HG03520 (cell line): ENCODE data around the gene GRWD1.

Experiments
- ATAC-seq: cut with Tn5 transposase; IDR thresholded peaks from one replicate; pipeline ENCODE4 v1.9.1; 2021; ENCODE audit warnings: mild to moderate bottlenecking, moderate library complexity; ENCODE audit not compliant: unreplicated experiment

GRWD1 gene

DNA sequence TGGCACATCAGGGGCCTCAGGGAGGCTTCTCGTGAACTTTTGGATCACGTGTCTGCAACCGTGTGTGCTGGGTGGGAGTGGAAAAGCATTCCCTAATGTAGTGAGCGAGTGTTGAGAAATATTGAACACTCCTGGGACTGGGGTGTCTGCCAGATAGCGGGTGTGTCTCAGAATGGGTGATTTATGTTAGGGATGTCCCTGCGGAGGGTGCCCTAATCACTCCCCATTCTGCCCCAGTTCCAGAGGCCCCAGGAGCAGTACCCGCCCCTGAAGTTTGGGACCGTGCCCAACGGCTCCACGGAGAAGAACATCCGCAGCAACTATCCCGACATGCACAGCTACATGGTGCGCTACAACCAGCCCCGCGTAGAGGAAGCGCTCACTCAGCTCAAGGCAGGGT, 24.2 kb upstream of the GRWD1 start:
- ATAC-seq, result no peak

DNA sequence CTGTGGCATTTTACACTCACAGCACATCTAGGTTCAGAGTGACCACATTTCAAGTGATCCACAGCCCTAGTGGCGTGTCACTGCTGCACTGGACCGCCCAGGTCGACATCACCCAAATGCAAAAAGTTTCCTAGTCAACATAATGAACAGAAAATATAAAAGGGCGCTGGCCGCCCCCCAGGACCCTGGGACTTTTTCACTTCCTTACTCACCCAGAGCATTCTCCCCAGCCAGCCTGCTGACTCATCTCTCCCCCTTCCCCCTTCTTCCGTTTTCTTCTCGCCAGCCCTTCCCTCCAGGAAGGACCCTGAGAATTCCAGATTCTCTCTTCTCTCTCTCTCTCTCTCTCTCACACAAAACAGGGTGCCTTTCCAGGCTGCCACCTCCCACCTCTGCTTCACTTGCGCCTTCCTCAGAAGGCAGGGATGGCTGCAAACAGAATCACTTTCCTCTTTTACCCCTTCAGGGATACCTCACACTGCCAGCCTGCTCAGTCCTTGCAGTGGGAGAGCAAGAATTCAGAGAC, 21.0 kb upstream of the GRWD1 start:
- no peak for ATAC-seq

DNA sequence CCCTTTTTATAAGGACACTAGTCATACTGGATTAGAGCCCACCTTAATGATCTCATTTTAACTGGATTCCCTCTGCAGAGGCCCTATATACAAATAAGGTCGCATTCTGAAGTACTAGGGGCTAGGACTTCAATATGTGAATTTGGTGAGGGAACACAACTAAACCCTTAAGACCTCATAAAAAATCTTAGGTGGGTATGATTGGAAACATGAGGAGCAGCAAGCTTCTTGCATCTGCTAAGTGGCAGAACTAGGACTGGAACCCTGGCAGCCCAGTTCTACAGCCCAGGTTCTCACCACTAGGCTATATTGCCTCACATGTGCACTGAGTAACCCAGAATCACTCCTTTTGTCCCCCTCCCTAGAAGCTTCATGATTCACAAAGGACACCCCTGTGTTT, 17.1 kb upstream of the GRWD1 start:
- ATAC-seq, result no peak

DNA sequence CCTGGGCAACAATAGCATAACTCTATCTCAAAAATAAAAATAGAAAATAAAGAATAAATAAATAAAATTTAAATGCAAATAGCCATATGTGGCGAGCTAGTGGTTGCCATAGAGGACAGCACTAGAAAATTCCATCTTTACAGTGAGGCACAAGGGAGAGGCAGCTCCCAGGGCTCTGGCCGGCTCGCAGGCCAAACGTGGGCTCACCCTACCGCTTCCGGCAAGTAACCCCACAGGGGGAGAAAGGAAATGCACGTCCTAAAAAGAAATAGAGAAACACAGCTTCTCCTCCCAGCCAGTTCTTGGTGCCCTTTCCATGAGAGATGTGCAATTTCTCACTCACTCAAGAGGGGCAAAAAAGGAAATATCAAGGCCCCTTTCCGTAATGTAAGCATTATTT, 12.4 kb upstream of the GRWD1 start:
- no peak for ATAC-seq

DNA sequence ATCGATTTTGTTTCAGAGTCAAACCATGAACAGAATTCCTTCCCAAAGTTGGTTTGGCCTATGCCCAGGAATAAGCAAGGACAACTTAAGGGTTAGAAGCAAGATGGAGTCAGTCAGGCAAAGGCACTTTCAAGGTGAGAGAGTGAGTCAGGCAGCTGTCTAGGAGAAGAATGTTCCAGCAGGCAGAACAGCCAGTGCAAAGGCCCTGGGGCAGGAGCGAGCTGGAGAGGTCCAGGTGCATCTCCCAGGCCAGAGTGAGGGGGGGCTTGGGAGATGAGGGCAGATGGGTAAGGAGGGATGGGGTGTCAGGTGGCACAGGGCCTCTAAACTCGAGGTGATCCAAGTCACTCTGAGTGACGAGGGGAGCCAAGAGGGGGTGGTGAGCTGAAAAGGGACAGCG, 9.2 kb upstream of the GRWD1 start:
- ATAC-seq, result no peak

DNA sequence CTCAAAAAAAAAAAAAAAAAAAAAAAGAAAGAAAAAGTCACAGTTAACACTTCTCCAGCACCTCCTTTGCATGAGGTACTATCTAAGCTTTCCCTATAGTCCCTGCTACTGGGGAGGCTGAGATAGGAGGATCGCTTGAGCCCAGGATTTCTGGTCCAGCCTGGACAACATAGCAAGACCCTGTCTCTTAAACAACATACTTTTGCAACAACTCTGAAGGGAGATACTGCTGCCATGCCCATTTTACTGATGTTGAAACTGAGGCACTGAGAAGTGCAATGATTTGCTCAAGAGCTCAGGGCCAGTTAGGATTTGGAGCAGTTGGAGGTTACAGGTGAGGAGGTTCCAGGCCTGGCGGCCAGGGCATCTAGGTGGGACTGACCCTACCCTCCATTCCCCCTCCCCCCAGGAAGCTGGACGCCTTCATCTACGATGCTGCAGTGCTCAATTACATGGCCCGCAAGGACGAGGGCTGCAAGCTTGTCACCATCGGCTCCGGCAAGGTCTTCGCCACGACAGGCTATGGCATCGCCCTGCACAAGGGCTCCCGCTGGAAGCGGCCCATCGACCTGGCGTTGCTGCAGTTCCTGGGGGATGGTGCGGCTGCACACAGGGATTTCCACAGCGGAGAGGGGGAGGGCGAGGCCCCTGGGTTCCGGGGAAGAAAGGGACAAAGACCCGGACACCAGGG, 4.3 kb upstream of the GRWD1 start:
- ATAC-seq, result no peak

DNA sequence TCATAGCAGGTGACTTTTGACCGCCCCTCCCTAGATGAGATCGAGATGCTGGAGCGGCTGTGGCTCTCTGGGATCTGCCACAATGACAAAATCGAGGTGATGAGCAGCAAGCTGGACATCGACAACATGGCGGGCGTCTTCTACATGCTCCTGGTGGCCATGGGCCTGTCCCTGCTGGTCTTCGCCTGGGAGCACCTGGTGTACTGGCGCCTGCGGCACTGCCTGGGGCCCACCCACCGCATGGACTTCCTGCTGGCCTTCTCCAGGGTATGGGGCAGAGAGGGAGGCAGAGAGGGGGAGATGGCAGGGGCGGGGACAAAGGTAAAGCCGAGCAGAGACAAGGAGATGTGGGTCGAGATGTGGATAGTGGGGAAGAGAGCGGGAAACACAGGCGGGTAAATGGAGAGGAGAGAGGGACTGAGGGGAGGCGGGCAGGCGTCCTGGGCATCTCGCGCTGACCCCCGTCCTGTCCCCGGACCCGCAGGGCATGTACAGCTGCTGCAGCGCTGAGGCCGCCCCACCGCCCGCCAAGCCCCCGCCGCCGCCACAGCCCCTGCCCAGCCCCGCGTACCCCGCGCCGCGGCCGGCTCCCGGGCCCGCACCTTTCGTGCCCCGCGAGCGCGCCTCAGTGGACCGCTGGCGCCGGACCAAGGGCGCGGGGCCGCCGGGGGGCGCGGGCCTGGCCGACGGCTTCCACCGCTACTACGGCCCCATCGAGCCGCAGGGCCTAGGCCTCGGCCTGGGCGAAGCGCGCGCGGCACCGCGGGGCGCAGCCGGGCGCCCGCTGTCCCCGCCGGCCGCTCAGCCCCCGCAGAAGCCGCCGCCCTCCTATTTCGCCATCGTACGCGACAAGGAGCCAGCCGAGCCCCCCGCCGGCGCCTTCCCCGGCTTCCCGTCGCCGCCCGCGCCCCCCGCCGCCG, 3.4 kb upstream of the GRWD1 start:
- ATAC-seq, result no peak

DNA sequence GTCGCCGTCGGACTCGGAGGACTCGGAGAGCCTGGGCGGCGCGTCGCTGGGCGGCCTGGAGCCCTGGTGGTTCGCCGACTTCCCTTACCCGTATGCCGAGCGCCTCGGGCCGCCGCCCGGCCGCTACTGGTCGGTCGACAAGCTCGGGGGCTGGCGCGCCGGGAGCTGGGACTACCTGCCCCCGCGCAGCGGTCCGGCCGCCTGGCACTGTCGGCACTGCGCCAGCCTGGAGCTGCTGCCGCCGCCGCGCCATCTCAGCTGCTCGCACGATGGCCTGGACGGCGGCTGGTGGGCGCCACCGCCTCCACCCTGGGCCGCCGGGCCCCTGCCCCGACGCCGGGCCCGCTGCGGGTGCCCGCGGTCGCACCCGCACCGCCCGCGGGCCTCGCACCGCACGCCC, 2.5 kb upstream of the GRWD1 start:
- ATAC-seq, result no peak

DNA sequence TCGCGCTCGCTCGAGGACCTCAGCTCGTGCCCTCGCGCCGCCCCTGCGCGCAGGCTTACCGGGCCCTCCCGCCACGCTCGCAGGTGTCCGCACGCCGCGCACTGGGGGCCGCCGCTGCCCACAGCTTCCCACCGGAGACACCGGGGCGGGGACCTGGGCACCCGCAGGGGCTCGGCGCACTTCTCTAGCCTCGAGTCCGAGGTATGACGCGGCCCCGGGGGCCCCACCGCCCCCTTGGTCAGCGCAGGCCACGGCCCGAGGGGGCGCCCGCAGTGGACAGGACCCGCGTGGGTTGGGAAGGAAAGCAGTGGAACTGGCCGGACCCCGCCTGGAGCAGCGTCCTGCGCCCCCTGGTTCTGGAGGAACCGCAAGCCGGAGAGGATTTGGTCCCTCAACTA, 2.1 kb upstream of the GRWD1 start:
- ATAC-seq, result no peak

DNA sequence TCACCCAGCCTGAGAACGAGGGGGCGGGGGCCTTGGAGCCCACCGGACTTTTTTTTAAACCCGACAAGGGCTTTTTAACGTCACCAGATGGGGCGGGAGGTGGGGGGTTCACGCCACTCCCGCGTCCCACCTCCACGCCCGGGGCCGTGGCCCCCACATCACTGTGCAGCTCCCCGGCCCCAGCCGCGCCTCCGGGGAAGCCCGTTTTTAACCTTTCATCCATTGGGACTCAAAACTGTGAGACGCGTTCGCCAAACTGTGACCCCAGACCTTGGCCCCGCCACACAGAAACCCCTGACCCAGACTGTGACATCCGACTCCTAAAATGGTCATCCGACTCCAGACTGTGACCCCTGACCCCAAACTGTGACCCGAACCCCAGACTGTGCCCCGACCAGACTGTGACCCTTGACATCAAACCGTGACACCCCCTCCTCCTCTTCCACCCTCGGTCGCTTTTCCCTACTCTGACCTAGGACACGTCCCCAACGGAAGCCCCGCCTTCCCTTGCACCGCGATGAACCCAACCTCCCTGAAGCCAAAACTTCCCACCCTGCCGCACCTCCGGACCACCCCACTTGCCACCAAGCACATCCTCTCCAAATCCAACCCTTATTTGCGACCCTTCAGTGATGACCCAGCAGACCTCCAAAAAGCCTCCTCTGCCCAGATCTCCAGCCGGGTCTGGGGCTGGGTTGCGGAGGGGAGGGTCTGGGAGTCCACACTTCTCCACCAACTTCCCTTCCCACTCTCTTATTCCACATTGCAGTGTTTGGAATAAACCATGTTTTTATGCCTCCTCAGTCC, 1.5 kb upstream of the GRWD1 start:
- ATAC-seq, result no peak

DNA sequence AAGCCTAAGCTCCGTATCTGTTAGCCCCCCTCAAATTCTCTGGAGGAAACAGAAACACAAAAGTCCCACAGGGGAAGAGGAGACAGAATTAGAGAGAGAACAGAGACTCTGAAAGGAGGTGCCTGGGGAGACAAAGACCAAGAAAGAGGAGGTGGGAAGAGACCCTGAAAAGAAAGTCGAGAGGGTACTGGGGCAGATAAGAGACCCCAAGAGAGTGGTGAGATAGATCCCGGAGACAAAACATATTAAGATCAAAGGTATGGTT, 915 bp upstream of the GRWD1 start:
- ATAC-seq, result no peak

DNA sequence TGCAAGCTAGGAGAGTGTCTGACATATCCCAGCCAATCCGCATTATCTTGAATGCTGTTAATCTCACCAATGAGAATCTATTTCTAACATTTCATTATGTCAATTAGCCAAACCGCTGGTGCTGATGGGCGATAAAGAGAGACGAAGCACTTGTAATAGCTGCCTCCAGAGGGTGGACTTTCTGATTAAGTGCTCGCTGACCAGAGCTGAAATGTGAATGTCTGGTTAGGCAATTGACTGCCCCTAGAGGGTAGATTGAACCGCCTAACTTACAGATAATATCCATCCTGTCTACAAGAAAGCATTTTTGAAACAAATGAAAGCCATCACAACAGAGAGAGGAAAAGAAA, 552 bp upstream of the GRWD1 start:
- peak; percentile 10 for ATAC-seq

DNA sequence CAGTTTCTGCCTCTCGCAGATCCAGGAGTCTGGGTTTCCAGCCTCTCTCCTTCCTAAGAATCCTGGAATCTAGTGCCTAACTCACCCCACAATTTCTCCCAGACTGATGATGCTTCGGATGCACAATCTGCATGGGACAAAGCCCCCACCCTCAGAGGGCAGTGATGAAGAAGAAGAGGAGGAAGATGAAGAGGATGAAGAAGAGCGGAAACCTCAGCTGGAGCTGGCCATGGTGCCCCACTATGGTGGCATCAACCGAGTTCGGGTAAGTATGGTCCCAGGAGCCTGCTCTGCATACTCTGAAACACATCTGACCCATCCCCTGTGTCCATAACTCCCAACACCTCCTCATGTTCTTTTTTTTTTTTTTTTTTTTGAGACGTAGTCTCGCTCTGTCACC, 796 bp downstream of the GRWD1 start:
- no peak for ATAC-seq

DNA sequence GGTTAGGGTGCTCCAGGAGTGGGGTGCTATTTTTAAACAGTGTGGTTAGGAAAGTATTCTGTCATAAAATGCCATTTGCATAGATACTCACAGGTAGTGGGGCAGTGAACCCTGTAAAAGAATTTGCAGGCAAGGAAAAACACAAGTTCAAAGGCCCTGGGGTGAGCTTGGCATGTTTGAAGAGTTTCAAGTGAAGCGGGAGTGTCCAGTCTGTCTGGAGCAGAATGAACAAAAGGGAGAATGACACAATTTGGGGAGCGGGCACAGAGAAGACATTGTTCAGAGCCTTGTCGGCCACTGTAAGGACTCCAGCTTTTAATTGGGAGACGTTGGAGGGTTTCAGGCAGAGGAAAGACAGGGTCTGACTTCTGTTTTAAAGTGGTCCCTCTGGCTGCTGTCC, 2.8 kb downstream of the GRWD1 start:
- ATAC-seq, result no peak

DNA sequence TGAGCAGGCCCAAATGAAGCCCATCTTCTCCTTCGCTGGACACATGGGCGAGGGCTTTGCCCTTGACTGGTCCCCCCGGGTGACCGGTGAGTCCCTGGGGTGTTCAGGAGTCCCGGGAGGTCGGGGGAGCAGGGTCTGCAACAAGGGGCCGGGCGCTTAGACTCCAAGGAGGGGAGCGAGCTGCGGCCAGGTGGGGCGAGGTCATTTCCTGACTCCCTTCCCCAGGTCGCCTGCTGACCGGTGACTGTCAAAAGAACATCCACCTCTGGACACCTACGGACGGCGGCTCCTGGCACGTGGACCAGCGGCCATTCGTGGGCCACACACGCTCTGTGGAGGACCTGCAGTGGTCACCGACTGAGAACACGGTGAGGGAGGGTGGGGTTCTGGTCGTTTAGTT, 4.7 kb downstream of the GRWD1 start:
- no peak for ATAC-seq

DNA sequence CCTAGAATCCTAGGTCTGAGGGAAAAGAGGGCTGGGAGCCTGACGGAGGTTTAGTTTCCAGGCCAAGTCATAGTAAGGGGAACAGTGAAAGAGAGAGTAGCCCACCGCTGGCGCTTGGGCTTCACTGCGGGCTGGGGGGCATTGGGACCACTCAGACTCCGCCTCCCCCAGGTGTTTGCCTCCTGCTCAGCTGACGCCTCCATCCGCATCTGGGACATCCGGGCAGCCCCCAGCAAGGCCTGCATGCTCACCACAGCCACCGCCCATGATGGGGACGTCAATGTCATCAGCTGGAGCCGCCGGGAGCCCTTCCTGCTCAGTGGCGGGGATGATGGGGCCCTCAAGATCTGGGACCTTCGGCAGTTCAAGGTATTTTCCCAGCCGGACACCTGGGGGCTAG, 5.1 kb downstream of the GRWD1 start:
- ATAC-seq, result no peak

DNA sequence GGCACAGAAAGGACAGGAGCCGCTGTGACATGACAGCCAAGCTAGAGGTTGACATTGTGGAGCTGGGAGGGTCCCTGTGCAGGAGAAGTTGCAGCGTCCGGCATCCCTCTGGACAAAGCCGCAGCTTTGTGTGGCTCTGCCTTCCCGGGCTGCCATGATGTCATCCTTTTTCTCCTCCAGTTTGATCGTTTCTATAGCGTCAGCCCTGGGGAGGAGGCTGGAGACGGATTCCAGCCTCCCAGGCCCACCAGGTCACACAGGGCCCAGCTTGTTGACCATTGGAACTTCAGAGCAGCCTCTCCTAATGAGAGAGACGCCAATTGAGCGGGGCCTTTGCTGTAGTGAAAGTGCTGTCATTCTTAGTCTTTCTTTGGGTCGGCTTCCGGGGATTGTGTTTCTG, 5.8 kb downstream of the GRWD1 start:
- ATAC-seq, result no peak

DNA sequence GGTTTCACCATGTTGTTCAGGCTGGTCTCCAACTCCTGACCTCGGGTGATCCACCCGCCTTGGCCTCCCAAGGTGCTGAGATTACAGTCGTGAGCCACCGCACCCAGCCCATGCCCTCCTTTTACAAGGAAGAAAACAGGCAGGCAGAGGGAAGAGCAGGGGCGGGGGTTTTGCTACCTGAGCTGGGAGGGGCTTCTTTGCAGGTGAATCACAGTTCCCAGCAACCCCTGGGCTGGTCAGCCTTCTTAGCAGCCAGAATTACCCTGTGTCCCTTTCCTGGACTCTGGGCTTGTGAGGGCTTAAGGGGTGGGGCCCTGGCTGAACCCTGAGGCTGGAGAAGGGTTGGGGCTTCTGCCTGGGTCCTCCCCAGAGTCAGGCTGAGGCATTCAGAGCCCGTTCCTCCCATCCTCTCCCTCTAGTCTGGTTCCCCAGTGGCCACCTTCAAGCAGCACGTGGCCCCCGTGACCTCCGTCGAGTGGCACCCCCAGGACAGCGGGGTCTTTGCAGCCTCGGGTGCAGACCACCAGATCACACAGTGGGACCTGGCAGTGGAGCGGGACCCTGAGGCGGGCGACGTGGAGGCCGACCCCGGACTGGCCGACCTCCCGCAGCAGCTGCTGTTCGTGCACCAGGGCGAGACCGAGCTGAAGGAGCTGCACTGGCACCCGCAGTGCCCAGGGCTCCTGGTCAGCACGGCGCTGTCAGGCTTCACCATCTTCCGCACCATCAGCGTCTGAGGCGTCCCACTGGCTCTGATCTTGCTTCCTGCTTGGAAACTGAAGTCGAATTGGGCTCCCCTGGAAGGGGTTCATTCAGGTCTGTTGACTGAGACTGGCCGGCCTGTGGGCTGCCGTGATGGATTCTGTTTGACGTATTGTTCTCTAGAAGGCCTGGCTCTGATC, 6.8 kb downstream of the GRWD1 start:
- no peak for ATAC-seq

DNA sequence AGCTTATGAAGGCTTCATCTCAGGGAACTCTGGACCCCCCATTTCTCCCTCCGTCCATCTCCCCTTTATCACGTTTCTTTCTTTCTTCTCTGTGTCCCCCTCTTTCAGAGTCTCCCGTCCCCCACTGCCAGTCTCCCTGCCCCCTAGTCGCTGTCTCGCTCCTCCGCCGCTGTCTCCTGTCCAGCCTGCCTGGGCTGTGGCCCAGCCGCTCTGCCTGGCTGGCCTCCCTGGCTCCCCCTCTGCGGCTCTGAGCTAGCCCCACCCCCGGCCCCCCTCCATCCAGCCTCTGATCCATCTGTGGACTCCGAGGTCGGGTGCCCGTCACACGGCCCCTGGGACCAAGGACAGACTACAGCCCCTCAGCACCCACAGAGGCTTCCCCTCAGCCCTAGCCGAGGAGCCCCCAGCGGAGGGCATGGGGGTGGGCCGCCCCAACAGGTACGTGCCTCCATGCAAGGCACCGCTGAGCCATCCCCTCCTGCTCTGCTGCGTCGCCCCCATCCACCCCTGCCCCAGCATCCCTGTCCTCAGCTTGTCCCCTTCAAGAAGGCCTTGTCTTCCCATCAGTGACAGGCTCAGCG, 8.5 kb downstream of the GRWD1 start:
- ATAC-seq, result no peak

DNA sequence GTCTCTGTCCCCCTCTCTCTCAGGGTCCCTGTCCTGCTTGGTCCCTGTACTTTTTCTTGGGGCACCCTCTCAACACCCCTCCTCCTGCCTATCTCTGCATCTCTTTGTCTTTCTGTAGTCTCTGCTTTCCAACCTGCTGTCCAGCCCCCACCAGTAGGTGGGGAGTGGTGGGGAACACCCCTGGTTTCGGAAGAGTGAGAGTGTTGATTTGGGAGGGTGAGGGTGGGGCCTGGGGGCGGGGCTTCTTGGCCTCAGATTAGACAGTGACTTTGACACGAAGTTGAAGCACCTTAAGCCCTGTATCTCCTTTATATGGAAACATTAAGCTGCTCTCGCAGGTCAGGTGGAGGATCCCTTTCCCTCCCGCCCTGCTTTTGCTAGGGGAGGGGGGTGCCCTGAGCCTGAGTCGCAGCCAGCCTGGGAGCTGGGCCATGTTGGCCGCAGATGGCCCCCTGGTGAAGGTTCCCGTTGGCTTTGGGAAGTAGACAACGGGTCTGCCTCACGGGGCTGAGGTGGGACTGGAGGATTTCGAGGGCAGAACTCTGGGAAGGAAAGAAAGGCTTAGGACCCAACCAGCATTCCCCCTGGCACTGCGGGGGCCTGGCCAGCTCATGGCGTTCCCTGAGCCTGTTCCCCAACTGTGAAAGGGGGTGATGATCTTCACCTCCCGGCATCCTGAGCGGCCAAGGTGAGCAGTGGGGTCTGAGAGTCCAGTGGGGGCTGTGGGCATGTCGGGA, 9.6 kb downstream of the GRWD1 start, which contains the start of gene KCNJ14:
Gene KCNJ14, plus strand, starts transcription at position 404 of the 737 bp plus-strand sequence. CDS start 6,151 bp downstream, outside the sequence.
- ATAC-seq, result no peak
